Measurements from ENCODE around the gene LRRC4C. TPM values are rescaled to one million over a fixed set of nuclear protein-coding genes. Genes with fewer than 3 reads are reported as not detected.

LRRC4C gene
- total RNA-seq, 1 experiment from 2014 or later: 0.13 TPM

DNA sequence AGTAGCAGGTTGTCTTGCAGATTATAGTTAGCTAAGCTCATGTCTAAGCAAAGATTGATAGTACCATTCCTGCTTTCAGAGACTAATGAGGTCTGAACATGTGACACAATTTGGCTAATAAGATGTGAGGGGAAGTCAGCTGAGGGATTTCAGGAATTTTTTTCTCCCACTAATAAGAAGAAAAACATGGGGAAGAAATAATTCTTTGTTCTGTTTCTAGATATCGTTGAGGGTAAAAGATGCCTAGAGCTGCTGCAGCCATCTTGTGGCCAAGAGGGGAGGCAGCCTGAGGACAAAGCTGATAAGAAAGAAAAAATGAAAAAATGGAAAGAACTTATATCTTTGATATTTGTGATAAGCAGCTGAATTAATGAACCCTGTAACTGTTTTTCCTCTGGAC, 1334.4 kb downstream of the LRRC4C start:
- Mint-ChIP-seq H3K4me1 (peaks cover under 1% of the 10 kb centered on the region in 2 experiments), H3K4me3 (no peak overlapping the region), H3K27me3 (ENCODE audit: low read depth) (no peaks in the 10 kb centered on the region), H3K27ac (no peak overlapping the region; a peak in 1 of 7 replicates), H3K9me3 (peaks cover 0 to 9% of the 10 kb centered on the region in 2 experiments; a peak in 3 of 5 replicates), H3K36me3 (ENCODE audit: insufficient read depth in 1 of 3, low read depth in 3 of 3) (no peaks in the 10 kb centered on the region; a peak in 2 of 7 replicates)
- Histone ChIP-seq H2BK12ac (ENCODE audit: insufficient read length, low read depth, low read length) (no peak overlapping the region), H4K91ac (ENCODE audit: insufficient read length, low read depth, low read length) (no peak overlapping the region), H4K5ac (ENCODE audit: insufficient read length, low read depth, low read length) (no peak overlapping the region), H2BK120ac (ENCODE audit: low read depth, low read length, poor library complexity, severe bottlenecking) (no peak overlapping the region), H3K79me1 (ENCODE audit: insufficient read depth, low read depth, low read length, poor library complexity, severe bottlenecking) (no peaks in the 10 kb centered on the region), H3K18ac (ENCODE audit: insufficient read length, low read depth, low read length) (no peak overlapping the region), H3K4me1 (ENCODE audit: insufficient read depth, low read length) (no peaks in the 10 kb centered on the region), H2AK5ac (ENCODE audit: insufficient read length, low read length) (no peak overlapping the region), H3K79me2 (ENCODE audit: insufficient read depth, low read length) (no peaks in the 10 kb centered on the region), H3K9ac (ENCODE audit: extremely low read depth, insufficient read length, low read length) (no peak overlapping the region), H3K27me3 (ENCODE audit: insufficient read depth, low read length) (no peaks in the 10 kb centered on the region), H3K23ac (ENCODE audit: insufficient read length, low read depth, low read length) (no peak overlapping the region), H4K8ac (replicated peaks; ENCODE audit: insufficient read length, low read depth, low read length) (no peak overlapping the region), H3K27ac (ENCODE audit: insufficient read length, low read depth, low read length) (no peak overlapping the region), H3K9me3 (ENCODE audit: control insufficient read depth, low read depth, low read length) (no peaks in the 10 kb centered on the region), H3K14ac (ENCODE audit: insufficient read depth, low read length) (no peak overlapping the region), H3K4ac (ENCODE audit: low read depth, low read length) (no peak overlapping the region), H2BK15ac (ENCODE audit: low read depth, low read length) (no peak overlapping the region), H3K4me2 (ENCODE audit: insufficient read depth, insufficient read length, low read length) (no peak overlapping the region), H2AFZ (ENCODE audit: low read length) (no peak overlapping the region), H2BK20ac (ENCODE audit: low read depth, low read length, poor library complexity, severe bottlenecking) (no peak overlapping the region), H3K23me2 (ENCODE audit: insufficient read length, low read depth, low read length, poor library complexity, severe bottlenecking) (no peaks in the 10 kb centered on the region), H3T11ph (ENCODE audit: low read length) (no peak overlapping the region), H4K20me1 (ENCODE audit: control insufficient read depth, insufficient read depth, insufficient read length) (no peaks in the 10 kb centered on the region), H2BK5ac (ENCODE audit: insufficient read length, low read length) (no peak overlapping the region), H3K56ac (ENCODE audit: insufficient read length, low read depth, low read length) (no peak overlapping the region)
- no peak for DNase-seq
- TF ChIP-seq, protein P1, sequence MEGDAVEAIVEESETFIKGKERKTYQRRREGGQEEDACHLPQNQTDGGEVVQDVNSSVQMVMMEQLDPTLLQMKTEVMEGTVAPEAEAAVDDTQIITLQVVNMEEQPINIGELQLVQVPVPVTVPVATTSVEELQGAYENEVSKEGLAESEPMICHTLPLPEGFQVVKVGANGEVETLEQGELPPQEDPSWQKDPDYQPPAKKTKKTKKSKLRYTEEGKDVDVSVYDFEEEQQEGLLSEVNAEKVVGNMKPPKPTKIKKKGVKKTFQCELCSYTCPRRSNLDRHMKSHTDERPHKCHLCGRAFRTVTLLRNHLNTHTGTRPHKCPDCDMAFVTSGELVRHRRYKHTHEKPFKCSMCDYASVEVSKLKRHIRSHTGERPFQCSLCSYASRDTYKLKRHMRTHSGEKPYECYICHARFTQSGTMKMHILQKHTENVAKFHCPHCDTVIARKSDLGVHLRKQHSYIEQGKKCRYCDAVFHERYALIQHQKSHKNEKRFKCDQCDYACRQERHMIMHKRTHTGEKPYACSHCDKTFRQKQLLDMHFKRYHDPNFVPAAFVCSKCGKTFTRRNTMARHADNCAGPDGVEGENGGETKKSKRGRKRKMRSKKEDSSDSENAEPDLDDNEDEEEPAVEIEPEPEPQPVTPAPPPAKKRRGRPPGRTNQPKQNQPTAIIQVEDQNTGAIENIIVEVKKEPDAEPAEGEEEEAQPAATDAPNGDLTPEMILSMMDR (conservative IDR thresholded peaks at IDR 0.05): peak; percentile 74
- no CpG with 5 or more reads among the region's 1 CpG for WGBS (ENCODE audit: extremely low coverage, insufficient read length, low lambda C conversion rate)

Measured in H9 (cell line).